Parathyroid adenoma (tissue), 2 donors: ENCODE measurements around the gene BLOC1S5.

Source experiments
- H2AFZ ChIP-seq: fragments of 300-600 bp; sonication (generic); one replicate; pipeline ENCODE4 v1.7.0; 2017; ENCODE audit warnings: antibody characterized with exemption, mild to moderate bottlenecking
- H3K27ac ChIP-seq: fragments of 300-600 bp; sonication (generic); one replicate; pipeline ENCODE4 v1.7.0; 2017
- H3K27me3 ChIP-seq: fragments of 300-600 bp; sonication (generic); one replicate; pipeline ENCODE4 v1.7.0; 2017; ENCODE audit warnings: low read length; ENCODE audit not compliant: control insufficient read depth, insufficient read depth
- H3K36me3 ChIP-seq: fragments of 300-600 bp; sonication (generic); one replicate; pipeline ENCODE4 v1.7.0; 2017; ENCODE audit warnings: low read length; ENCODE audit not compliant: control insufficient read depth, insufficient read depth
- H3K4me1 ChIP-seq: fragments of 300-600 bp; sonication (generic); one replicate; pipeline ENCODE4 v1.7.0; 2017; ENCODE audit warnings: control low read depth
- H3K4me2 ChIP-seq: fragments of 300-600 bp; sonication (generic); one replicate; pipeline ENCODE4 v1.7.0; 2017; ENCODE audit warnings: low read length
- H3K4me3 ChIP-seq: fragments of 300-600 bp; sonication (generic); one replicate; pipeline ENCODE4 v1.7.0; 2017; ENCODE audit warnings: low read depth, low read length
- H3K79me2 ChIP-seq: fragments of 300-600 bp; sonication (generic); one replicate; pipeline ENCODE4 v1.7.0; 2017; ENCODE audit warnings: control low read depth
- H3K9ac ChIP-seq: fragments of 300-600 bp; sonication (generic); one replicate; pipeline ENCODE4 v1.7.0; 2017; ENCODE audit warnings: mild to moderate bottlenecking
- H3K9me3 ChIP-seq: fragments of 300-600 bp; sonication (generic); one replicate; pipeline ENCODE4 v1.7.0; 2017; ENCODE audit warnings: low read length; ENCODE audit not compliant: control insufficient read depth
- TF ChIP-seq, protein P1 (sequence below): fragments of 300-600 bp; sonication (generic); IDR thresholded peaks from one replicate; pipeline ENCODE4 v1.7.0; 2017; ENCODE audit warnings: antibody characterized with exemption, mild to moderate bottlenecking
- donor health status: primary hyperparathyroidism.

The BLOC1S5 gene

DNA sequence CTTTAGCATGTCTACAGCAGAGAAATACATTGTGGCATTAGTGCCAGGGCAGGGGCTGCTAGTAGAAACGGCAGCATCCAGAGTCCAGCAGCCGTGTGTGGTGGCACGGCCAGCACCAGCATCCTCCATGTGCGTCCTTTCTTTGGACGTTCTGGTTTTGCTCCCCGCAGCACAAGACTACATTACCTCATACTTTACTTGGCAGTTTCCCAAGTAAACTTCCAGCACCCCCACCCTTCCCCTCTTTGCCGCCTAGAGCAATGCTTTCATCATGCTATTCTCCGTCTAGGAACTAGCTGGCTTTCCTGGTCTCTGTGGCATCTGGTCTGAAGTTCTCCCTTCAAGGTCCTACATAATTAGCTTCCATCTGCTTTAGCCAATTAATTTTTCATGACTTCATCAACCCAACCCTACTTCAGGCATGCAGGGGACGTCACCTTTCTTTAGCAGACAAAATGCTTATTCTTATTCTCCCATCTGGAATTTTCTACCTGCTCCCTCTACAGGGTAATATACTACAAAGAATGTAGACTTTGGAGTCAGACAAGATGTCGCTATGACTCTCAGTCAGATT, 67.6 kb downstream of the BLOC1S5 start:
- H3K4me1 ChIP-seq: no peaks in the 10 kb centered on the region
- H2AFZ ChIP-seq: no peak overlapping the region
- no peak overlapping the region for H3K9ac ChIP-seq
- H3K4me2 ChIP-seq: no peak overlapping the region
- no peak overlapping the region for H3K4me3 ChIP-seq
- H3K79me2 ChIP-seq: no peaks in the 10 kb centered on the region
- no peaks in the 10 kb centered on the region for H3K9me3 ChIP-seq
- no peaks in the 10 kb centered on the region for H3K36me3 ChIP-seq
- TF ChIP-seq, protein P1, sequence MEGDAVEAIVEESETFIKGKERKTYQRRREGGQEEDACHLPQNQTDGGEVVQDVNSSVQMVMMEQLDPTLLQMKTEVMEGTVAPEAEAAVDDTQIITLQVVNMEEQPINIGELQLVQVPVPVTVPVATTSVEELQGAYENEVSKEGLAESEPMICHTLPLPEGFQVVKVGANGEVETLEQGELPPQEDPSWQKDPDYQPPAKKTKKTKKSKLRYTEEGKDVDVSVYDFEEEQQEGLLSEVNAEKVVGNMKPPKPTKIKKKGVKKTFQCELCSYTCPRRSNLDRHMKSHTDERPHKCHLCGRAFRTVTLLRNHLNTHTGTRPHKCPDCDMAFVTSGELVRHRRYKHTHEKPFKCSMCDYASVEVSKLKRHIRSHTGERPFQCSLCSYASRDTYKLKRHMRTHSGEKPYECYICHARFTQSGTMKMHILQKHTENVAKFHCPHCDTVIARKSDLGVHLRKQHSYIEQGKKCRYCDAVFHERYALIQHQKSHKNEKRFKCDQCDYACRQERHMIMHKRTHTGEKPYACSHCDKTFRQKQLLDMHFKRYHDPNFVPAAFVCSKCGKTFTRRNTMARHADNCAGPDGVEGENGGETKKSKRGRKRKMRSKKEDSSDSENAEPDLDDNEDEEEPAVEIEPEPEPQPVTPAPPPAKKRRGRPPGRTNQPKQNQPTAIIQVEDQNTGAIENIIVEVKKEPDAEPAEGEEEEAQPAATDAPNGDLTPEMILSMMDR: no peak
- no peak overlapping the region for H3K27ac ChIP-seq
- no peaks in the 10 kb centered on the region for H3K27me3 ChIP-seq

DNA sequence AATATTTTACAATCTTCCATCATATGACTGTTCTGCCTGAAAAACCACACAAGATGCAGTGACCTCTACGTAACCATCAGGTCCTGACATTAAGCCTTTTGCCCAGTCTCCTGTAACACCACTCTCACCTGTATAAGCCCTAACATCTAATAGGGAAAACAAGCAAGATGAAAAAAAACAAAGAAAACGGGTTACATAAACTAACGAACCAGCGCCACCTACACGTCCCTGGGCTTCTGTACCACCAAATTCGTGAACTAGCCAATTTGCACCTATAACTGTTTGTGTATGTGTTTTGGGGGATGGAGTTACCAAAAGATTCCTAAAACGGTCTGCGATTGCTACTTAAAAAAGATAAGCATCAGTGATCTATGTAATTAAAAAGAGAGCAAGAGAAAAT, 70.2 kb downstream of the BLOC1S5 start:
- no peak overlapping the region for H2AFZ ChIP-seq
- no peak overlapping the region for H3K27ac ChIP-seq
- no peak overlapping the region for H3K4me2 ChIP-seq
- no peak overlapping the region for H3K9ac ChIP-seq
- TF ChIP-seq, protein P1: no peak
- no peaks in the 10 kb centered on the region for H3K9me3 ChIP-seq
- no peaks in the 10 kb centered on the region for H3K27me3 ChIP-seq
- no peaks in the 10 kb centered on the region for H3K4me1 ChIP-seq
- no peaks in the 10 kb centered on the region for H3K79me2 ChIP-seq
- H3K4me3 ChIP-seq: no peak overlapping the region
- no peaks in the 10 kb centered on the region for H3K36me3 ChIP-seq

DNA sequence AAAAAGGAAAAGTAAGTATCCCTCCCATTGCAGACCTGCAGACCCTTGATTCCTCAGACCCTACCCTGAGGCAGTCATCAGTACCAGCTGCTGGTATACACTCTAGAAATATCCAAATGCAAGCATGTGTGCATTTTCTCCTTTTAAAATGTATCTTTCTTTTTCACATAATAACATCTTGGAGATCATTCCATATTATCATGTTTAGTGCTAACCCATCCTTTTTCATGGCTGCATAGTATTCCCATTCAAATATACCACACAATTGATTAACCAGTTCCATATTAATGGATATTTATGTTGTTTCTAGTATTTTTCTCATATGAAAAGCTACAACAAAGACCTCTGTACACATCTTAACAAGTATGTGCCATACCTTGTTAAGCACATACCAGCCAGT, 70.8 kb downstream of the BLOC1S5 start:
- H3K27ac ChIP-seq: no peak overlapping the region
- no peak overlapping the region for H3K4me3 ChIP-seq
- H3K9me3 ChIP-seq: no peaks in the 10 kb centered on the region
- TF ChIP-seq, protein P1: no peak
- H3K9ac ChIP-seq: no peak overlapping the region
- H3K4me1 ChIP-seq: no peaks in the 10 kb centered on the region
- H3K27me3 ChIP-seq: no peaks in the 10 kb centered on the region
- H3K36me3 ChIP-seq: no peaks in the 10 kb centered on the region
- H3K4me2 ChIP-seq: no peak overlapping the region
- no peak overlapping the region for H2AFZ ChIP-seq
- no peaks in the 10 kb centered on the region for H3K79me2 ChIP-seq

DNA sequence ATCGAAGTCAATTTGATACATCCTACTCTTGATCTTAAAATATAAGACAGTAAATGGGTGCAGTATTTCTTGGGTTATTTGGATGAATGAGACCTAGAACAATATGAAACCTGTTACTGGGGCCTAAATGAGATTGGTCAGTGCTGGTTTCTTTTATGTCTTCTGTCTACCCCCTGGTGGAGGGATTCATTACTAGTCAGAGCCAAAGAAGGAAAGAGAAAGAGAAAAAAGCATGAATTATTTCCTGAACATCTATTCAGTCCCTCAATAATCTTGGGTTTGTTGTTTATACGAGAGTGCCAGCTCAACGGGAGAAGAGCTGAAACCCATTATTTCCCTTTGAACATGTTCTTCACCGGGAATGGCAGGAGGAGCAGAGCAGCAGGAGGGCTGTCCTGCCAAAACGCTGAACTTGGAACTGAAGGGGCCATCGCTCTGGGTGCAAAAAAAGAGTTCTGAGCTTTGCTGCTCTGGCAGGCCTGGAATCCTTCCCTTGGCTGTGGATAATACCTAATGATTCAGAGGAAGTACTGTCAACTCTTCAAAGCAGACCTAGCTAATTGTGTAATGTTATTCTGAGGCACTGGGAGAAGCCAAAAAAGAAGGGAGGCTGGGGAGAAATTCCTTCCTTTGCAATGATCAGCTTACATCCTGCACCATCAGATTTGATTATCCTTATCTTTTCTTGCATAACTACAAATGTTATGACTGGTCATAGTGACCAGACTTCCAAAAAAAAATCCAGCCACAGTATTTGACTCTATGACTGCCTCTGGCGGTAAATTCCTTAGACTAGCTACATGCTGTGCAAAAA, 72.0 kb downstream of the BLOC1S5 start:
- Histone ChIP-seq H3K27me3 (no peaks in the 10 kb centered on the region), H3K36me3 (no peaks in the 10 kb centered on the region), H3K4me3 (no peak overlapping the region), H3K4me2 (no peak overlapping the region), H3K4me1 (no peaks in the 10 kb centered on the region), H3K9ac (no peak overlapping the region), H3K27ac (no peak overlapping the region), H2AFZ (no peak overlapping the region), H3K9me3 (no peaks in the 10 kb centered on the region), H3K79me2 (no peaks in the 10 kb centered on the region)
- TF ChIP-seq, protein P1: no peak
